NCI-H2196 treated with DMSO at 0.1 percent for 48 hours (cell line): Measurements from ENCODE around the gene STON1.
"Not testable (repeated sequence)": the region's sequence is repeated elsewhere in the genome, so short reads cannot be mapped to it uniquely, and the experiment has no call there.

Experiments
- DNase-seq: peaks from one replicate; lab custom pipeline; 2025; ENCODE audit not compliant: unreplicated experiment; lab: John Stamatoyannopoulos, UW

The STON1 gene

GRCh38 chr2:48572816-48573215, 42.9 kb downstream of the STON1 start:
- no peak for DNase-seq

GRCh38 chr2:48574353-48575287, 44.7 kb downstream of the STON1 start:
- no peak for DNase-seq

GRCh38 chr2:48578313-48578712, 48.4 kb downstream of the STON1 start:
- DNase-seq: no peak

- DNase-seq: no peak
Measured at GRCh38 chr2:48583961-48584360, 54.0 kb downstream of the STON1 start.

- DNase-seq: no peak
Measured at GRCh38 chr2:48584551-48584950, 54.6 kb downstream of the STON1 start.

- DNase-seq: no peak
Measured at GRCh38 chr2:48586433-48586832, 56.5 kb downstream of the STON1 start.

- DNase-seq: no peak
Measured at GRCh38 chr2:48587560-48587959, 57.6 kb downstream of the STON1 start.

GRCh38 chr2:48587961-48588360, 58.0 kb downstream of the STON1 start:
- no peak for DNase-seq

- no peak for DNase-seq
Measured at GRCh38 chr2:48588745-48589144, 58.8 kb downstream of the STON1 start.

- DNase-seq: no peak
Measured at GRCh38 chr2:48589170-48589767, 59.3 kb downstream of the STON1 start.

GRCh38 chr2:48590017-48590416, 60.1 kb downstream of the STON1 start:
- DNase-seq: no peak

- no peak for DNase-seq
Measured at GRCh38 chr2:48592067-48592466, 62.1 kb downstream of the STON1 start.

GRCh38 chr2:48596751-48597150, 66.8 kb downstream of the STON1 start:
- not testable (repeated sequence) for DNase-seq

GRCh38 chr2:48597492-48597891, 67.5 kb downstream of the STON1 start:
- DNase-seq: no peak

- no peak for DNase-seq
Measured at GRCh38 chr2:48600204-48600813, 70.4 kb downstream of the STON1 start.

GRCh38 chr2:48600917-48601316, 71.0 kb downstream of the STON1 start:
- no peak for DNase-seq

- no peak for DNase-seq
Measured at GRCh38 chr2:48601349-48601748, 71.4 kb downstream of the STON1 start.

GRCh38 chr2:48605482-48606175, 75.7 kb downstream of the STON1 start:
- no peak for DNase-seq

- DNase-seq: no peak
Measured at GRCh38 chr2:48607307-48608014, 77.5 kb downstream of the STON1 start.

- DNase-seq: no peak
Measured at GRCh38 chr2:48613211-48613610, 83.3 kb downstream of the STON1 start.

GRCh38 chr2:48614581-48614980, 84.6 kb downstream of the STON1 start:
- not testable (repeated sequence) for DNase-seq
